SK-N-SH treated with all-trans-retinoic acid at 6 μM for 48 hours (cell line): ENCODE measurements around the gene TEDC2.

ENCODE experiments used
- PATZ1 ChIP-seq: fragments of 250-450 bp; sonication (Bioruptor Pico); IDR thresholded peaks from 2 replicates; pipeline ENCODE4 v1.8.0; 2020; ENCODE audit warnings: mild to moderate bottlenecking, moderate library complexity, borderline replicate concordance
- TOX ChIP-seq: fragments of 250-450 bp; sonication (Bioruptor Pico); IDR thresholded peaks from 2 replicates; pipeline ENCODE4 v1.8.0; 2021; ENCODE audit warnings: mild to moderate bottlenecking, moderate library complexity, borderline replicate concordance
- ZFP30 ChIP-seq: fragments of 450-650 bp; formaldehyde crosslinking; IDR thresholded peaks from 2 replicates; pipeline ENCODE4 v1.5.0; 2022; ENCODE audit warnings: mild to moderate bottlenecking, moderate library complexity
- ZNF8 ChIP-seq: fragments of 450-650 bp; formaldehyde crosslinking; IDR thresholded peaks from 2 replicates; pipeline ENCODE4 v1.5.0; 2020; ENCODE audit warnings: mild to moderate bottlenecking, moderate library complexity

DNA sequence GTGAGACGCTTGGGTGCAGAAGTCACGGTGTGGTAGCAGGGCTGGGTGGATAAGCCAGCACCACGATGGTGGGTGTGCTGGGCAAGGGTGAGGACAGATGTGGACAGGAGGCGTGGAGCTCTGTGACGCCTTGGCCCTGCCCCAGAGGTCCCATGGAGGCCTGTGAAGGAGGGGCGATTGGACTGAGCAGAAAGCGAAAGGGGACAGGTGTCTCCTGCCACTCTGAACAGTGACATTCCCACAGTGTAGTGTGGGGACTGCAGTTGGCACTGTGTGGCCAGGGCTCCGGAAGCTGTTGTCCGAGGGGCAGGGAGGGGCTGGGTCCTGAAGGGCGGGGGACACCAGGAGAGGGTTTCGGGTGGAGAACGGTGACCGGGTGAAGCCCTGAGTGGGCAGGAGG lies 22.3 kb downstream of the TEDC2 start:
- TF ChIP-seq ZFP30 (CRISPR knock-in tag), result no peak
- no peak for TF ChIP-seq PATZ1 (CRISPR knock-in tag)
- no peak for TF ChIP-seq ZNF8 (CRISPR knock-in tag)
- TF ChIP-seq TOX, result no peak
